Lung (tissue), 12 donors: ENCODE data around the gene ADNP. TPM values are rescaled to one million over a fixed set of nuclear protein-coding genes. Genes with fewer than 3 reads are reported as not detected.

Source experiments
- ATAC-seq: fragments of 200-7000 bp; cut with Tn5 transposase; one replicate; pipeline ENCODE4 v1.9.1; 2020; ENCODE audit warnings: moderate number of reproducible peaks; ENCODE audit not compliant: insufficient read depth, low FRiP score
- DNase-seq, 3 donors: peaks; one replicate each; pipeline ENCODE4 v3.0.0-alpha.2; 2013 to 2017
- H3K27ac ChIP-seq, 2 donors: one replicate each; pipeline ENCODE4 v1.5.1; 2013; ENCODE audit warnings: mild to moderate bottlenecking in 2 of 2, moderate library complexity in 2 of 2, control low read depth in 1 of 2, inconsistent platforms in 1 of 2, low read depth in 1 of 2, low read length in 1 of 2
- H3K27me3 ChIP-seq, 3 donors: one replicate each; pipeline ENCODE4 v1.5.1; 2013; ENCODE audit warnings: low read length in 2 of 3; ENCODE audit not compliant: control insufficient read depth in 3 of 3, insufficient read depth in 3 of 3
- H3K36me3 ChIP-seq, 4 donors: one replicate each; pipeline ENCODE4 v1.5.1; 2013; ENCODE audit warnings: low read length in 4 of 4, mild to moderate bottlenecking in 1 of 4, moderate library complexity in 1 of 4; ENCODE audit not compliant: control insufficient read depth in 4 of 4, insufficient read depth in 4 of 4
- H3K4me1 ChIP-seq, 5 donors: one replicate each; pipeline ENCODE4 v1.5.1; 2013; ENCODE audit warnings: low read length in 5 of 5, mild to moderate bottlenecking in 2 of 5, moderate library complexity in 1 of 5; ENCODE audit not compliant: control insufficient read depth in 5 of 5, insufficient read depth in 5 of 5
- H3K4me3 ChIP-seq: one replicate; pipeline ENCODE4 v1.5.1; 2013; ENCODE audit warnings: mild to moderate bottlenecking, control low read depth, moderate library complexity
- H3K9ac ChIP-seq, 2 donors: one replicate each; pipeline ENCODE4 v1.5.1; 2013; ENCODE audit warnings: low read length in 2 of 2, control low read depth in 1 of 2; ENCODE audit not compliant: insufficient read depth in 1 of 2
- H3K9me3 ChIP-seq, 4 donors: one replicate each; pipeline ENCODE4 v1.5.1; 2013; ENCODE audit warnings: low read length in 3 of 4, mild to moderate bottlenecking in 1 of 4, moderate library complexity in 1 of 4; ENCODE audit not compliant: control insufficient read depth in 4 of 4, insufficient read depth in 3 of 4
- CTCF ChIP-seq: IDR thresholded peaks from 2 replicates; pipeline ENCODE4 v1.5.1; 2012; ENCODE audit warnings: mild to moderate bottlenecking; ENCODE audit errors: control extremely low read depth, extremely low read depth
- WGBS, 2 donors: extraction: QIAGEN DNeasy Blood & Tissue Kit; methylation state at CpG; one replicate each; pipeline ENCODE4 v1.1.7; 2013; 5-methylcytosine and 5-hydroxymethylcytosine counted together
- polyA plus RNA-seq, 2 donors: library from polyadenylated mRNA; stranded (reverse); fragments of 200-250 nt; gene quantifications; one replicate each; pipeline ENCODE4 v1.2.1, GENCODE V29; 2013
- total RNA-seq, 2 donors: library from RNA; depleted of rRNA in 1 of 2; stranded (reverse); fragments of >200 nt in 1 of 2; gene quantifications; one replicate each; pipeline ENCODE4 v1.2.1, GENCODE V29; 2014 to 2021
- donor health status: control.
- donor health status: control.
- donor health status: Bipolar disorder and iron deficiency.
- donor health status: healthy.
- donor health status: DM: yes; HTN: yes; CAD: no.

The ADNP gene
- total and polyA plus RNA-seq, 4 donors = 18.0 to 81.5 (median 41.5) TPM

DNA sequence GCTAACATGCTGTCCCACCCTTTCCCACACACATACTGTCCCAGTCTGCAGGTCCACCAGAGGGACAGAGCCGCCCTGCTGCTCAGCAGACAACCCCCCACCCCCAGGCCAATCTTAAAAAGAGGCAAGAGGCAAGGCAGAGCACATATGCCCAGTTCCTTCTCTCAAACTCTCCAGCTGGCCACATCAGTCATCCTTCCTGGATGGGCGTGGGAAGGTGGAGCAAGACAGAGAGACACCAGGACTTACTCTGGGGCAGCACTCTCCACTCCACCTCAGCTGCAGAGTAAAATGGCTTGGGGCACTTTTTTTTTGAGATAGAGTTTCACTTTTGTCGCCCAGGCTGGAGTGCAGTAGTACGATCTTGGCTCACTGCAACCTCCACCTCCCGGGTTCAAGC is 38.2 kb upstream of the ADNP start:
- Histone ChIP-seq H3K4me3 (no peak overlapping the region), H3K36me3 (no peaks in the 10 kb centered on the region), H3K27ac (no peak overlapping the region), H3K9me3 (no peaks in the 10 kb centered on the region), H3K4me1 (no peaks in the 10 kb centered on the region), H3K27me3 (no peaks in the 10 kb centered on the region), H3K9ac (no peak overlapping the region)
- DNase-seq (no peak), ATAC-seq (no peak)
- WGBS, 2 donors = 92% methylated on average over 5 of the region's 5 CpGs
- no peak for TF ChIP-seq CTCF

DNA sequence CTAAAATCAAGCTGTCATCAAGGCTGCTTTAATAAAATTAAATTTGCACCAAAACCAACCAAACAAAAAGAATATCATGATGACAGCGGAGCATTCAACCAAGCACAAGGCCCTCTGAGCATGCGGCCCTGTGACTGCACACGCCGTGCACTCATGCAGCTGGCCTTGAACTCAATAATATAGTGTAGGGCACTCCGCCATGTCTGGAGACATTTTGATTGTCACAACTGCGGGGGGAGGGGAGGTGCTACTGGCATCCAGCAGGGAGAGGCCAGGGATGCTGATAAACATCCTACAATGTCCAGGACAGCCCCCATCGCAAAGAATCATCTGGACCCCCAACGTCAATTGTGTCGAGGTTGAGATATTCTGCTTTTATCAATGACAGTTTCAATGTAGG is 37.1 kb upstream of the ADNP start:
- no peak for ATAC-seq
- Histone ChIP-seq H3K4me3 (no peak overlapping the region), H3K4me1 (no peaks in the 10 kb centered on the region), H3K27me3 (no peaks in the 10 kb centered on the region), H3K9ac (no peak overlapping the region), H3K9me3 (no peaks in the 10 kb centered on the region), H3K36me3 (no peaks in the 10 kb centered on the region), H3K27ac (no peak overlapping the region)
- 80 to 88% methylated on average over 9 of the region's 9 CpGs for WGBS, 2 donors
- no peak for DNase-seq
- no peak for TF ChIP-seq CTCF

DNA sequence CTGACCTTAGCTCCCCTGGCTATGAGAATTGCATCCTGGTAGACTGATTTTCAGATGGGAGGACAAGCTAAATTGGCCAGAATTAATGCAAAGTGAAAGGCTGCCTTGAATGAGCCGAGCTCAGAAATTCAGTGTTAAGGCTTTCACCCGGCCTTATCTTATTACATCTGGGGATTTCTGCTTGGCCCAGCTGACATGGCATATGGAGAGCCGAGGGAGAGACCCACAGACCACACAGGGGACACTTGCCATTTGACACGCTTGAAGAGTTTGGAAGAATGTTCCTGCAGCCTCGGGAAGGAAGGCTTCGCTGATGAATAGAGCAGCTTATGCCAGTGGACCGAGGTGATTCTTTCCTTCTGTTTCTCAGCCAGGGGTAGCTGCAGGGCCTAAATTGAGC is 36.3 kb upstream of the ADNP start:
- Histone ChIP-seq H3K4me1 (no peaks in the 10 kb centered on the region), H3K27ac (no peak overlapping the region), H3K4me3 (no peak overlapping the region), H3K27me3 (no peaks in the 10 kb centered on the region), H3K9ac (no peak overlapping the region), H3K9me3 (no peaks in the 10 kb centered on the region), H3K36me3 (no peaks in the 10 kb centered on the region)
- DNase-seq = no peak
- TF ChIP-seq CTCF = no peak
- WGBS, 2 donors = 44 to 52% methylated on average over 7 of the region's 7 CpGs
- no peak for ATAC-seq

DNA sequence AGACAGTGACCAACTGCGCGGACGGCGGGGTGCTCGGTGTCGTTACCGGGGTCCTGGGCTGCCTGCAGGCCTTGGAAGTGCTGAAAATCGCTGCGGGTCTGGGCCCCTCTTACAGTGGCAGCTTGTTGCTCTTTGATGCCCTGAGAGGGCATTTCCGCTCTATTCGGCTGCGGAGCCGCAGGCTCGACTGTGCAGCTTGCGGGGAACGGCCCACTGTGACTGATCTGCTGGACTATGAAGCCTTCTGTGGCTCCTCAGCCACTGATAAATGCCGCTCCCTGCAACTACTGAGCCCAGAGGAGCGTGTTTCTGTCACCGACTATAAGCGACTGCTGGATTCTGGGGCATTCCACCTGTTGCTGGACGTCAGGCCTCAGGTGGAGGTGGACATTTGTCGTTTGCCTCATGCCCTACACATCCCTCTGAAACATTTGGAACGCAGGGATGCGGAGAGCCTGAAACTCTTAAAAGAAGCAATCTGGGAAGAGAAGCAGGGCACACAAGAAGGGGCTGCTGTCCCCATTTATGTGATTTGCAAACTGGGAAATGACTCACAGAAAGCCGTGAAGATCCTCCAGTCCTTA is 28.4 kb upstream of the ADNP start:
- Histone ChIP-seq H3K9me3 (no peaks in the 10 kb centered on the region), H3K4me3 (peak overlapping the region; percentile 93), H3K27me3 (no peaks in the 10 kb centered on the region), H3K27ac (peak overlapping the region in 1 of 2 donors; percentile 96), H3K36me3 (no peaks in the 10 kb centered on the region), H3K9ac (peak overlapping the region in 1 of 2 donors; percentile 5), H3K4me1 (peaks cover 8 to 27% (median 17%) of the 10 kb centered on the region in 5 donors)
- WGBS, 2 donors = 63 to 65% methylated on average over 25 of the region's 25 CpGs
- DNase-seq (no peak), ATAC-seq (no peak)
- no peak for TF ChIP-seq CTCF
